ENCODE results near the gene TMEM30B.
"Not testable (repeated sequence)": the region's sequence is repeated elsewhere in the genome, so short reads cannot be mapped to it uniquely, and the experiment has no call there.

TMEM30B gene

DNA sequence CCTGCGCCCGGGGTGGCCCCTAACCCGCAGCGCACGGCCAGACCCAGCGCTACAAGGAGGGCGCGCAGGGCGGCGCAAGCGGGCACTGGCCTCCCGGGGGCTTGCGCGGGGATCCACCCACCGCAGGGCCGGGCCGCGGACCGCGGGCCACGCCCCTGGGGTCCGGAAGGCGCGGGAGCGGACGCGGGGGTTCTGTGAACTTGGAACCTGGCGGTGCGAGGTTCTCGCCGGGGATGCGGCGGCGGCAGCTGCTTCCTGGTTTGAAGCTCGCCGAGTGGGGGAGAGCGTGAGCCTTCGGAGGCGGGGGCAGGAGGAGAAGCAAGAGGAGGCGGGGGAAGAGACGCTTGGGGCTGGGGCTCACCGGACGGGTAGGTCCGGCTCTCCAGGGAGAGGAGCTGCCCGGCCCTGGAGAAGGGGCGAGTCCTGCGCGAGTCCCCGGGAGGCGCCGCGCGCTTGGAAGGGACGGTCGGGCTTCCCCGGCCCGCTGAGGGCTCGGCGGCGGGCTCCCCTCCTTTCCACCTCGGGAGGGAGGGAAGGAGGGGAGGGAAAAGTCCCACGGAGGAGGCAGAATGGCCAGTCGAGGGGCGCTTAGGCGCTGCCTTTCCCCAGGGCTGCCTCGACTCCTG, 40.4 kb upstream of the TMEM30B start, which contains the start of gene PRKCH:
Gene PRKCH, plus strand, starts transcription at position 195 of the 626 bp plus-strand sequence. CDS start 523 bp downstream, outside the sequence.
- DNase-seq (ENCODE audit: extremely low read depth, insufficient read length): peak; percentile 86
- no peaks in the 10 kb centered on the region for H3K36me3 ChIP-seq (ENCODE audit: control insufficient read depth, insufficient read depth, low read length)
- H3K4me3 ChIP-seq (replicated peaks; ENCODE audit: low read depth, low read length): peak within 1 kb of the TSS; percentile 83
- no peaks in the 10 kb centered on the region; the same call in 1 of the 2 replicates for H3K27me3 ChIP-seq (replicated peaks; ENCODE audit: control insufficient read depth, insufficient read depth, low read length)
- TF ChIP-seq CTCF (IDR thresholded peaks at IDR 0.05; ENCODE audit: insufficient read depth, low read length, poor library complexity, severe bottlenecking): peak; percentile 26

- Histone ChIP-seq H3K4me3 (replicated peaks; ENCODE audit: low read depth, low read length) (peak overlapping the region; percentile 83), H3K36me3 (ENCODE audit: control insufficient read depth, insufficient read depth, low read length) (no peaks in the 10 kb centered on the region), H3K27me3 (replicated peaks; ENCODE audit: control insufficient read depth, insufficient read depth, low read length) (no peaks in the 10 kb centered on the region; the same call in 1 of the 2 replicates)
- TF ChIP-seq CTCF (IDR thresholded peaks at IDR 0.05; ENCODE audit: insufficient read depth, low read length, poor library complexity, severe bottlenecking): peak; percentile 15
- DNase-seq (ENCODE audit: extremely low read depth, insufficient read length): no peak
Measured at GRCh38 chr14:61320806-61321384, 39.8 kb upstream of the TMEM30B start.

DNA sequence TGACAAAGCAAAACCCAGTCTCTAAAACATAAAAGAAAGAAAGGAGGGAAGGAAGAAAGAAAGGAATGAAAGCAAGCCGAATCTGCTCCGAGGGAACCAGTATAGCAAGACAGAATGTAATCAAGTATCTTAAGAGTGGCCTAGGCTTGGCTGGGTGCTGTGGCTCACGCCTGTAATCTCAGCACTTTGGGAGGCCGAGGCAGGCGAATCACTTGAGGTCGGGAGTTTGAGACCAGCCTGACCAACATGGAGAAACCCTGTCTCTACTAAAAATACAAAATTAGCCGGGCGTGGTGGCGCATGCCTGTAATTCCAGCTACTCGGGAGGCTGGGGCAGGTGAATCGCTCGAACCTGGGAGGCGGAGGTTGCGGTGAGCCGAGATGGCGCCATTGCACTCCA, 39.0 kb upstream of the TMEM30B start:
- not testable (repeated sequence) for DNase-seq (ENCODE audit: extremely low read depth, insufficient read length); H3K27me3 ChIP-seq (replicated peaks; ENCODE audit: control insufficient read depth, insufficient read depth, low read length); H3K36me3 ChIP-seq (ENCODE audit: control insufficient read depth, insufficient read depth, low read length); H3K4me3 ChIP-seq (replicated peaks; ENCODE audit: low read depth, low read length)

- Histone ChIP-seq H3K27me3 (replicated peaks; ENCODE audit: control insufficient read depth, insufficient read depth, low read length) (no peaks in the 10 kb centered on the region; the same call in 1 of the 2 replicates), H3K36me3 (ENCODE audit: control insufficient read depth, insufficient read depth, low read length) (no peaks in the 10 kb centered on the region), H3K4me3 (replicated peaks; ENCODE audit: low read depth, low read length) (no peak overlapping the region)
- TF ChIP-seq CTCF (IDR thresholded peaks at IDR 0.05; ENCODE audit: insufficient read depth, low read length, poor library complexity, severe bottlenecking): no peak
- DNase-seq (ENCODE audit: extremely low read depth, insufficient read length): no peak
Measured at GRCh38 chr14:61319706-61320105, 38.6 kb upstream of the TMEM30B start.

- no peak for TF ChIP-seq CTCF (IDR thresholded peaks at IDR 0.05; ENCODE audit: insufficient read depth, low read length, poor library complexity, severe bottlenecking)
- DNase-seq (ENCODE audit: extremely low read depth, insufficient read length): no peak
- Histone ChIP-seq H3K27me3 (replicated peaks; ENCODE audit: control insufficient read depth, insufficient read depth, low read length) (no peaks in the 10 kb centered on the region; the same call in 1 of the 2 replicates), H3K36me3 (ENCODE audit: control insufficient read depth, insufficient read depth, low read length) (no peaks in the 10 kb centered on the region), H3K4me3 (replicated peaks; ENCODE audit: low read depth, low read length) (no peak overlapping the region)
Measured at GRCh38 chr14:61319086-61319485, 37.9 kb upstream of the TMEM30B start.

DNA sequence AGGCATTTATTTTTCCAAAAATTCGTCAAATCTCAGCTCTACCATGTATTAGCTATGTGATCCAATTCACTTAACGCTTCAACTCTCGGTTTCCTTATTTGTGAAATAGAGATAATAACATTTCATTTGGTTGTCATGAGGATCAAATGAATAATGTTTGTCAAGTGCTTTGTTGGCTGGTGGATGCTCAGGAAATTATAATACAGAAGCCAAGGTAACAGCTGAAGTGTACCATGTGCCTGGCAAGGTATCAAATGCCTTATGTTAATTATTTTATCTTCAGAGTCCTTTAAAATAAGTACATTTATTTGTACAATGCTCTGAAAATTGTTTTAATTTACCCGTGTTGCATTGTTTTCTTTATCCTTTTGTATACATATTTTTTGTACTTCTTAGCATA, 34.2 kb upstream of the TMEM30B start:
- TF ChIP-seq CTCF (IDR thresholded peaks at IDR 0.05; ENCODE audit: insufficient read depth, low read length, poor library complexity, severe bottlenecking): no peak

GRCh38 chr14:61308701-61309100, 27.6 kb upstream of the TMEM30B start:
- not testable (repeated sequence) for DNase-seq (ENCODE audit: extremely low read depth, insufficient read length); H3K27me3 ChIP-seq (replicated peaks; ENCODE audit: control insufficient read depth, insufficient read depth, low read length); H3K4me3 ChIP-seq (replicated peaks; ENCODE audit: low read depth, low read length); H3K36me3 ChIP-seq (ENCODE audit: control insufficient read depth, insufficient read depth, low read length)

More for the DNA sequence above, 34.2 kb upstream of the TMEM30B start:
- no peak for DNase-seq (ENCODE audit: extremely low read depth, insufficient read length)
- no peaks in the 10 kb centered on the region for H3K27me3 ChIP-seq (replicated peaks; ENCODE audit: control insufficient read depth, insufficient read depth, low read length)
- no peak overlapping the region for H3K4me3 ChIP-seq (replicated peaks; ENCODE audit: low read depth, low read length)
- H3K36me3 ChIP-seq (ENCODE audit: control insufficient read depth, insufficient read depth, low read length): no peaks in the 10 kb centered on the region

Measured in GM06990 (cell line).